AG10803 (cell line): Measurements from ENCODE around the gene GPATCH2L.

Experiments used
- DNase-seq: peaks from one replicate; pipeline ENCODE4 v3.0.0; 2010; ENCODE audit warnings: low read depth
- H3K4me3 ChIP-seq: 2 replicates; pipeline ENCODE4 v1.5.1; 2011; ENCODE audit warnings: mild to moderate bottlenecking, low read length, control low read depth
- CTCF ChIP-seq: conservative IDR thresholded peaks from 2 replicates; pipeline ENCODE4 v1.5.1; 2011; ENCODE audit warnings: mild to moderate bottlenecking, low read length, control low read depth, inconsistent platforms

The GPATCH2L gene

GRCh38 chr14:76196980-76197695 is 45.4 kb downstream of the GPATCH2L start:
- TF ChIP-seq CTCF: no peak
- no peak for DNase-seq
- no peak overlapping the region for H3K4me3 ChIP-seq

- H3K4me3 ChIP-seq: no peak overlapping the region
- TF ChIP-seq CTCF: no peak
- DNase-seq: peak; percentile 24
Observed at GRCh38 chr14:76201162-76201561, 49.4 kb downstream of the GPATCH2L start.

DNA sequence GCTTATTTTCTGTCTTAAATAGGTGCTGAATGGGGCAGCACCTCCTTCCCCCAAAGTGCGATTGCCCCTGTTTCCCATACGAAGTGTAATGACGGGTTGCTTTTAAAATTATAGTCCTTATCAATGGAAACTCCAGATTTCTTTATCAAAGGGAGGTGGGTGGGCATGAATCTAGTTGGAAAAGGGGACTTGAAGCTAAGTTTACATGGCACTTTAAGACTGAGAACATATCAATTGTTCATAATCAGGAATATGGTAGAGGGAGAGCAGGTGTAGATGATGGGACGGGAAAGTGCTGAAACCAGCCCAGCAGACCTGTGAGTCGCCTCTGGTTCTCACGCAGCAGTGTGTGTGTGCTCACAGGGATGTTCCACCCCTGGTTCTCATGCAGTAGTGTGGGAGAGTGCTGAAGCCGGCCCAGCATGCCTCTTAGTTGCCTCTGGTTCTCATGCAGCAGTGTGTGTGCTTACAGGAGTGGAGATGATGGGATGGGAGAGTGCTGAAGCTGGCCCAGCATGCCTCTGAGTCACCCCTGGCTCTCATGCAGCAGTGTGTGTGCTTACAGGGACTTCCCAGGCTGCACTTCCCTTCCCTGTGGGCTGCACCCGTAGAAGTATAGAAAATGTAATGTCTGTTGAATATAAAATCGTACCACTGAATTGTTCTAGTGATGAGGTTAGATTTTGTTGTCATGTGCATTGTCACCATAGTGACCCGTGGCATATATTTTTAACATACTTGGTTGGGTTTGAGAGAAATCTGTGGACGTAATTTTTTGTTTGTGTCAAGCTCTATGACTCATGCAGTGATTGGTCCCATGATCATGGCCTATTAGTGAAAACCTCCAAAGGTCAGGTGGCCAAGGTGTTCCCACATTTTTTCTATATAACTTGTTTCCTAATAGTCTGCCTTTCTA is 51.6 kb downstream of the GPATCH2L start:
- DNase-seq: peak; percentile 71
- TF ChIP-seq CTCF: no peak
- H3K4me3 ChIP-seq: no peak overlapping the region

DNA sequence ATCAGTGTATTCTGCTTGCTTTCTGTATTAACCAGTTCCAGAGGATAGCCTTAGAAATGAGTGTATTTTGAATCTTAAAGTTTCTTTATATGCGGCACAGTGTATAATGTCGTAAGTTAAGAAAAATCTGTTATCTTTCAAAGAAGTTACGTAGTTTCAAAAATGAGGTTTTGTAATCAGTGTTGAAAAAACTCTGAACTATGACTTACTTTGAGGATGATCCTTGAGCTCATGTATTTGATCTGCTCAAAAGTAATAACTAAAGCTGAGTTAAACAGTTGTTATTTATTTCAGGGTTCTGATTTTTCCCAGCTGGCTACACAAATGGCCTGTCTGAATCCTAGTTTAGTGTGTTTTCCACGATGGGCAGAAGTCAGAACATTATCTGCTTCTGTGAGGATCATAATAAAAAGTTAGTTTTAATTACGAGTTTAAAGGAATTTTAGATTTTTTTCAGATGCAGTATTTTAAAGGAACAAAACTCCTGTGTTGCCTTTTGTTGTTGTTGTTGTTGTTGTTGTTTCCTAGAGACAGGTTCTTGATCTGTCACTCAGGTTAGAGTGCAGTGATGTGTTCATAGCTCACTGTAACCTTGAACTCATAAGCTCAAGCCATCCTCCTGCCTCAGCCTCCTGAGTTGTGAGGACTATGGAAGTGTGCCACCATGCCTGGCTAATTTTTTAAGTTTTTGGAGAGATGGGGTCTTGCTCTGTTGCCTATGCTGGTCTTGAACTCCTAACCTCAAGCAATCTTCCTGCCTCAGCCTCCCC is 52.9 kb downstream of the GPATCH2L start:
- H3K4me3 ChIP-seq: no peak overlapping the region
- no peak for TF ChIP-seq CTCF
- no peak for DNase-seq

- TF ChIP-seq CTCF: no peak
- DNase-seq: no peak
- H3K4me3 ChIP-seq: no peak overlapping the region
Observed at GRCh38 chr14:76205708-76206107, 54.0 kb downstream of the GPATCH2L start.

GRCh38 chr14:76208340-76208739 is 56.6 kb downstream of the GPATCH2L start:
- no peak for DNase-seq
- no peak for TF ChIP-seq CTCF
- H3K4me3 ChIP-seq: no peak overlapping the region
